ENCODE data around the gene IGFBP4. TPM values are rescaled to one million over a fixed set of nuclear protein-coding genes. Genes with fewer than 3 reads are reported as not detected.
A peak's percentile ranks its signal among the peaks of the same experiment; 100 is the strongest.

The IGFBP4 gene
- total and polyA plus RNA-seq, 2 of the 13 experiments (the other 11 are each of a cell fraction or from before 2014, with no cell fraction given) = 4.1 to 49.0 TPM

GRCh38 chr17:40418428-40418706, 24.9 kb upstream of the IGFBP4 start:
- Histone ChIP-seq H3K27ac (ENCODE audit: extremely low read length, insufficient read depth, low read length) (peak overlapping the region; percentile 69), H3K4me2 (ENCODE audit: low read depth, low read length) (peak overlapping the region; percentile 87), H3K9me3 (ENCODE audit: low read length) (no peaks in the 10 kb centered on the region), H3K27me3 (ENCODE audit: control insufficient read depth in 1 of 2, insufficient read depth in 2 of 2, low read length in 2 of 2) (no peaks in the 10 kb centered on the region), H3K9ac (ENCODE audit: insufficient read depth, low read depth, low read length) (peak overlapping the region; percentile 63), H3K4me3 (replicated peaks in 1 of 3; ENCODE audit: insufficient read depth in 1 of 3, low read depth in 2 of 3, low read length in 3 of 3) (peak overlapping the region; percentile 29 to 98 (median 39); a peak in 5 of 6 replicates), H2AFZ (ENCODE audit: low read length) (peak overlapping the region; percentile 70), H3K4me1 (ENCODE audit: insufficient read depth, low read length) (peaks cover 81% of the 10 kb centered on the region), H3K79me2 (ENCODE audit: insufficient read depth, low read length) (peaks cover 31% of the 10 kb centered on the region), H3K36me3 (replicated peaks in 1 of 2; ENCODE audit: control insufficient read depth in 1 of 2, insufficient read depth in 2 of 2, low read length in 2 of 2) (peaks cover 0 to 9% of the 10 kb centered on the region in 2 experiments; a peak in 4 of 5 replicates), H4K20me1 (ENCODE audit: insufficient read depth, low read length) (no peaks in the 10 kb centered on the region)
- DNase-seq (ENCODE audit: low spot score) = no peak
- WGBS (ENCODE audit: low lambda C conversion rate) = 81% methylated on average over 16 of the region's 16 CpGs
- in situ Hi-C loops (cut with HindIII; ENCODE audit: extremely low pct_ligation_motif_present, low pct_unique_long_range_greater_than_20kb) = loop anchor here (5.0 kb wide), 1 partner anchor 101 kb away; no protein-coding TSS in a partner anchor
- ChIA-PET POLR2A (interaction anchor here (1.0 to 2.0 kb wide), 11 partner anchors 9 to 1270 kb away, joined by 3 to 16 read pairs (median 6); partner anchors contain the start of gene EIF1), CTCF (ENCODE audit: low intra/inter-chr PET ratio, low total read pairs) (no interaction called here)
- intact Hi-C loops (cut with micrococcal nuclease; ENCODE audit: unreplicated experiment) = loop anchor here (5.0 kb wide), 1 partner anchor 116 kb away; no protein-coding TSS in a partner anchor
- no peak for ATAC-seq
- TSS peak; percentile 82 for BruUV-seq (replicated peaks)
- no peak for FAIRE-seq
- TF ChIP-seq ZMYM3 (CRISPR knock-in tag; IDR thresholded peaks at IDR 0.05) (peak; percentile 64; the same call in 1 of the 2 replicates), ZNF121 (CRISPR knock-in tag; IDR thresholded peaks at IDR 0.05) (peak; percentile 89), PRPF4 (IDR thresholded peaks at IDR 0.05; ENCODE audit: low read depth, low read length, poor library complexity, severe bottlenecking) (peak; percentile 32), MTA1 (CRISPR knock-in tag; IDR thresholded peaks at IDR 0.05; ENCODE audit: borderline replicate concordance) (no peak), BRD4 (CRISPR knock-in tag; IDR thresholded peaks at IDR 0.05) (0 out of 2 replicates have a peak, but pooled peaks have one; percentile 34), FOXP4 (CRISPR knock-in tag; IDR thresholded peaks at IDR 0.05) (no peak), ZNF768 (CRISPR knock-in tag; IDR thresholded peaks at IDR 0.05) (peak; percentile 9; the same call in 1 of the 2 replicates), REST (IDR thresholded peaks at IDR 0.05; ENCODE audit: borderline replicate concordance in 1 of 2, low read depth in 1 of 2, low read length in 2 of 2) (no peak), ZHX1 (CRISPR knock-in tag; IDR thresholded peaks at IDR 0.05; ENCODE audit: low read depth) (0 out of 2 replicates have a peak, but pooled peaks have one; percentile 8), ZNF672 (CRISPR knock-in tag; IDR thresholded peaks at IDR 0.05) (no peak), ZNF770 (CRISPR knock-in tag; IDR thresholded peaks at IDR 0.05) (peak; percentile 75), ADNP (CRISPR knock-in tag; IDR thresholded peaks at IDR 0.05) (0 out of 2 replicates have a peak, but pooled peaks have one; percentile 50)

All from HepG2 (cell line).